Endothelial cell of umbilical vein (primary cell): ENCODE measurements around the gene PBOV1. TPM values are rescaled to one million over a fixed set of nuclear protein-coding genes. Genes with fewer than 3 reads are reported as not detected.

Experiments
- BruUV-seq: library from RNA; stranded (reverse); fragments of 400-500 nt; replicated peaks from 2 replicates; lab custom pipeline; 2021; lab: Mats Ljungman, UMichigan
- CTCF ChIA-PET: fragments of 300-600, 350-600 bp; sonication (Branson Sonifier 250); formaldehyde crosslinking; loops from one replicate; lab custom pipeline; 2021; ENCODE audit warnings: antibody characterized with exemption, inconsistent platforms; lab: Charles Lee
- POLR2A ChIA-PET: fragments of 300-600, 350-600 bp; sonication (Branson Sonifier 250); formaldehyde crosslinking; loops from one replicate; lab custom pipeline; 2021; ENCODE audit warnings: antibody characterized with exemption, inconsistent platforms; lab: Charles Lee
- DNase-seq: peaks from one replicate; pipeline ENCODE4 v3.0.0-alpha.2; 2011; ENCODE audit warnings: low read depth, low spot score
- FAIRE-seq: peaks from 2 replicates; lab custom pipeline; 2011; peaks lifted over from hg19 to GRCh38; lab: Jason Lieb, UNC
- H2AFZ ChIP-seq: 2 replicates; pipeline ENCODE4 v1.6.0; 2012; ENCODE audit warnings: low read depth, low read length, control low read depth, inconsistent platforms
- H3K27ac ChIP-seq: 2 replicates; pipeline ENCODE4 v1.5.1; 2011; ENCODE audit warnings: low read depth, mild to moderate bottlenecking, control low read depth, low read length, moderate library complexity; ENCODE audit not compliant: insufficient read depth
- H3K27me3 ChIP-seq, 2 experiments: 2 replicates each; pipeline versions ENCODE4 v1.6.0 to v1.6.1; 2011; ENCODE audit warnings: low read length in 2 of 2, mixed read lengths in 1 of 2; ENCODE audit not compliant: control insufficient read depth in 2 of 2, insufficient read depth in 2 of 2
- H3K36me3 ChIP-seq, 2 experiments: 2 replicates in 1 of 2; 3 replicates in 1 of 2; pipeline ENCODE4 v1.5.1; 2011; ENCODE audit warnings: low read length in 2 of 2, mild to moderate bottlenecking in 1 of 2, moderate library complexity in 1 of 2; ENCODE audit not compliant: control insufficient read depth in 2 of 2, insufficient read depth in 2 of 2; ENCODE audit errors: extremely low read depth in 1 of 2
- H3K4me1 ChIP-seq: 3 replicates; pipeline ENCODE4 v1.5.1; 2011; ENCODE audit warnings: mild to moderate bottlenecking, low read length; ENCODE audit not compliant: control insufficient read depth, insufficient read depth; ENCODE audit errors: extremely low read depth
- H3K4me2 ChIP-seq: 2 replicates; pipeline ENCODE4 v1.6.1; 2011; ENCODE audit warnings: low read length, control low read depth, mixed read lengths; ENCODE audit not compliant: insufficient read depth
- H3K4me3 ChIP-seq, 3 experiments: fragments of 200-600 bp in 1 of 3; sonication (generic), shearing (Covaris generic) in 1 of 3; replicated peaks in 1 of 3; 2 replicates each; pipeline ENCODE4 v1.5.1; 2011 to 2016; ENCODE audit warnings: control low read depth in 3 of 3, low read length in 3 of 3, mild to moderate bottlenecking in 2 of 3, inconsistent platforms in 1 of 3, low read depth in 1 of 3, moderate library complexity in 1 of 3; ENCODE audit not compliant: insufficient read depth in 1 of 3
- H3K79me2 ChIP-seq: 2 replicates; pipeline ENCODE4 v1.6.0; 2012; ENCODE audit warnings: low read length, inconsistent platforms; ENCODE audit not compliant: control insufficient read depth, insufficient read depth
- H3K9ac ChIP-seq: replicated peaks from 2 replicates; pipeline ENCODE3; 2011; ENCODE audit warnings: low read length, control low read depth; ENCODE audit not compliant: insufficient read depth; ENCODE audit errors: extremely low read depth
- H3K9me1 ChIP-seq: replicated peaks from 3 replicates; pipeline ENCODE4 v1.6.0; 2011; ENCODE audit warnings: mild to moderate bottlenecking, low read length; ENCODE audit not compliant: control insufficient read depth, insufficient read depth; ENCODE audit errors: extremely low read depth
- H3K9me3 ChIP-seq: replicated peaks from 2 replicates; pipeline ENCODE4 v1.5.1; 2012; ENCODE audit warnings: low read length, inconsistent platforms; ENCODE audit not compliant: control insufficient read depth, insufficient read depth
- H4K20me1 ChIP-seq: replicated peaks from 2 replicates; pipeline ENCODE3; 2011; ENCODE audit warnings: mild to moderate bottlenecking, low read length; ENCODE audit not compliant: control insufficient read depth, insufficient read depth; ENCODE audit errors: extremely low read depth
- EZH2 ChIP-seq: IDR thresholded peaks from 2 replicates; pipeline ENCODE4 v1.6.1; 2012; ENCODE audit warnings: borderline replicate concordance, low read depth, mild to moderate bottlenecking, moderate library complexity, low read length, inconsistent platforms; ENCODE audit not compliant: severe bottlenecking
- FOS ChIP-seq: IDR thresholded peaks from 2 replicates; pipeline ENCODE4 v1.6.1; 2011; ENCODE audit warnings: mild to moderate bottlenecking, low read length, moderate library complexity, borderline replicate concordance; ENCODE audit not compliant: insufficient read depth
- GATA2 ChIP-seq: IDR thresholded peaks from 2 replicates; pipeline ENCODE4 v1.7.0; 2011; ENCODE audit warnings: low read depth, mild to moderate bottlenecking, moderate library complexity, mixed read lengths, low read length; ENCODE audit not compliant: insufficient read length, insufficient read depth
- JUN ChIP-seq: IDR thresholded peaks from 2 replicates; pipeline ENCODE4 v1.6.1; 2011; ENCODE audit warnings: borderline replicate concordance, low read depth; ENCODE audit not compliant: insufficient read length, insufficient read depth
- MAX ChIP-seq: IDR thresholded peaks from 2 replicates; pipeline ENCODE4 v1.6.1; 2011; ENCODE audit not compliant: insufficient read depth, insufficient read length
- MYC ChIP-seq: IDR thresholded peaks from one replicate; pipeline ENCODE4 v1.6.1; 2011; ENCODE audit warnings: mild to moderate bottlenecking, low read depth, low read length
- POLR2A ChIP-seq: IDR thresholded peaks from 2 replicates; pipeline ENCODE4 v1.6.1; 2012; ENCODE audit warnings: low read depth, mild to moderate bottlenecking, control low read depth, low read length
- POLR2AphosphoS5 ChIP-seq: IDR thresholded peaks from 2 replicates; pipeline ENCODE4 v1.6.1; 2012; ENCODE audit warnings: low read depth, mild to moderate bottlenecking, control low read depth, low read length, moderate library complexity; ENCODE audit not compliant: insufficient read depth
- dilution Hi-C: fragments of 300-500 bp; cut with MboI; formaldehyde crosslinking; loops from one replicate; pipeline ENCODE4 v1.15.0; 2019; ENCODE audit warnings: low sequenced_read_pairs; ENCODE audit not compliant: extremely low pct_ligation_motif_present
- intact Hi-C: fragments of 100-400 bp; cut with micrococcal nuclease; formaldehyde crosslinking; loops from one replicate; pipeline ENCODE4 v1.10.0; 2022
- polyA plus RNA-seq, 4 experiments: library from polyadenylated mRNA; depleted of rRNA in 3 of 4; stranded (reverse) in 3 of 4; unstranded in 1 of 4; fragments of >200 nt; gene quantifications; 2 replicates each; pipeline versions ENCODE4 v1.2.1 to v1.2.3, GENCODE V29; 2011 to 2012; ENCODE audit warnings: missing spikeins in 1 of 4
- total RNA-seq: library from RNA; stranded (reverse); gene quantifications from 2 replicates; pipeline ENCODE4 v1.2.3, GENCODE V29; 2021
- TF ChIP-seq, protein P1 (sequence below), 2 donors: IDR thresholded peaks; 1 replicate in 1 of 2; 2 replicates in 1 of 2; pipeline ENCODE4 v1.5.1; 2011; ENCODE audit warnings: low read length in 2 of 2, mild to moderate bottlenecking in 2 of 2, moderate library complexity in 2 of 2, control low read depth in 1 of 2, inconsistent platforms in 1 of 2, low read depth in 1 of 2; ENCODE audit not compliant: insufficient read depth in 1 of 2; ENCODE audit errors: extremely low read depth in 1 of 2

Gene PBOV1
- total and polyA plus RNA-seq, 2 donors (not counting 3 experiments of a cell fraction or from before 2014, with no cell fraction given): not detected

DNA sequence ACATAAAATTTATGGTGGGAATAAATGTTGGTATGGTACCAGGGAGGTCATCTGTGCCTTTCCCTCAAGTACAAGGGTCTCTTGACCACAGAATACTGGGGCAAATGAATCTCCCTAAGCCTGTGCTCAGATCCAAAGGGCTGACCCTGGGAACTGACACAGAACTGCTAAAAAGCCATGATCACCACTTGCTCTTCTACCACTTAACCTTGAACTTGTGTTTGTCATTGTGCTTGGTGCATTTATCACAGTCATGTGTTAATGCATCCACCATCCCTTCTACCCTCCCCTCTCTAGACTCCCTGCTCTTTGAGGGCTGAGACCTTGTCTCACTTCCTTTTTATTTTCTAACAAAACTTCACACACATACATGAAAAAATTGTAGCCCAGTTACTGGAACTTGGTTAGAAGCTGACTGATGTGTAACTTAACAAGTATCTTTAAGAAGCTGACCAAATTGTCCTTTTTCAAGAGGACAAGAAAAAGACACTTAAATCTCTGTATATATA is 46.1 kb upstream of the PBOV1 start:
- Histone ChIP-seq H3K36me3 (no peaks in the 10 kb centered on the region), H3K79me2 (no peaks in the 10 kb centered on the region), H4K20me1 (no peaks in the 10 kb centered on the region), H3K9ac (no peak overlapping the region), H3K4me2 (no peak overlapping the region), H2AFZ (no peak overlapping the region), H3K4me1 (no peaks in the 10 kb centered on the region), H3K9me3 (no peaks in the 10 kb centered on the region), H3K27me3 (no peaks in the 10 kb centered on the region), H3K9me1 (no peaks in the 10 kb centered on the region), H3K27ac (no peak overlapping the region), H3K4me3 (no peak overlapping the region)
- no peak for TF ChIP-seq MAX
- TF ChIP-seq, protein P1, sequence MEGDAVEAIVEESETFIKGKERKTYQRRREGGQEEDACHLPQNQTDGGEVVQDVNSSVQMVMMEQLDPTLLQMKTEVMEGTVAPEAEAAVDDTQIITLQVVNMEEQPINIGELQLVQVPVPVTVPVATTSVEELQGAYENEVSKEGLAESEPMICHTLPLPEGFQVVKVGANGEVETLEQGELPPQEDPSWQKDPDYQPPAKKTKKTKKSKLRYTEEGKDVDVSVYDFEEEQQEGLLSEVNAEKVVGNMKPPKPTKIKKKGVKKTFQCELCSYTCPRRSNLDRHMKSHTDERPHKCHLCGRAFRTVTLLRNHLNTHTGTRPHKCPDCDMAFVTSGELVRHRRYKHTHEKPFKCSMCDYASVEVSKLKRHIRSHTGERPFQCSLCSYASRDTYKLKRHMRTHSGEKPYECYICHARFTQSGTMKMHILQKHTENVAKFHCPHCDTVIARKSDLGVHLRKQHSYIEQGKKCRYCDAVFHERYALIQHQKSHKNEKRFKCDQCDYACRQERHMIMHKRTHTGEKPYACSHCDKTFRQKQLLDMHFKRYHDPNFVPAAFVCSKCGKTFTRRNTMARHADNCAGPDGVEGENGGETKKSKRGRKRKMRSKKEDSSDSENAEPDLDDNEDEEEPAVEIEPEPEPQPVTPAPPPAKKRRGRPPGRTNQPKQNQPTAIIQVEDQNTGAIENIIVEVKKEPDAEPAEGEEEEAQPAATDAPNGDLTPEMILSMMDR (IDR thresholded peaks at IDR 0.05; ENCODE audit: extremely low read depth in 1 of 2, insufficient read depth in 1 of 2, low read depth in 1 of 2, low read length in 2 of 2): no peak
- no peak for TF ChIP-seq MYC
- TF ChIP-seq POLR2A: no peak
- TF ChIP-seq EZH2: no peak
- TF ChIP-seq GATA2: no peak
- no peak for TF ChIP-seq POLR2AphosphoS5
- no peak for TF ChIP-seq JUN
- no peak for TF ChIP-seq FOS
- DNase-seq (no peak), FAIRE-seq (no peak)
- dilution Hi-C loops: no loop called here
- BruUV-seq: no TSS peak
- intact Hi-C loops: no loop called here
- ChIA-PET POLR2A (interaction anchor here (0.7 kb wide), 1 partner anchor 28 kb away, joined by 7 read pairs; no protein-coding TSS in a partner anchor), CTCF (no interaction called here)
